HEK293 (cell line): ENCODE measurements around the gene PM20D1.
"Not testable (repeated sequence)": the region's sequence is repeated elsewhere in the genome, so short reads cannot be mapped to it uniquely, and the experiment has no call there.

Source experiments
- CTCF ChIA-PET: fragments of 350-600 bp; formaldehyde crosslinking; extraction: SDS; loops from one replicate; lab custom pipeline; 2021; ENCODE audit warnings: antibody characterized with exemption; lab: Yijun Ruan, JAX
- POLR2A ChIA-PET: fragments of 300-600 bp; formaldehyde crosslinking; extraction: SDS; loops from one replicate; lab custom pipeline; 2020; ENCODE audit warnings: antibody characterized with exemption, inconsistent platforms; lab: Yijun Ruan, JAX
- H3K27ac ChIP-seq: fragments of 200-500 bp; sonication (Bioruptor generic); 2 replicates; pipeline ENCODE4 v1.5.1; 2014; ENCODE audit warnings: low read depth, low read length, control low read depth, inconsistent platforms; ENCODE audit errors: extremely low read depth
- H3K36me3 ChIP-seq, 2 experiments: fragments of 200-500 bp in 1 of 2; sonication (Bioruptor generic) in 1 of 2; 1 replicate in 1 of 2; 2 replicates in 1 of 2; pipeline ENCODE4 v1.5.1; 2014 to 2017; ENCODE audit warnings: inconsistent platforms in 2 of 2, low read length in 2 of 2; ENCODE audit not compliant: control insufficient read depth in 2 of 2, insufficient read depth in 1 of 2
- H3K4me1 ChIP-seq: fragments of 200-500 bp; sonication (Bioruptor generic); 2 replicates; pipeline ENCODE4 v1.5.1; 2014; ENCODE audit warnings: mild to moderate bottlenecking, low read length, inconsistent platforms; ENCODE audit not compliant: control insufficient read depth, insufficient read depth
- H3K4me3 ChIP-seq: 2 replicates; pipeline ENCODE4 v1.5.1; 2011; ENCODE audit warnings: low read depth, mild to moderate bottlenecking, control low read depth, low read length, moderate library complexity
- H3K9me3 ChIP-seq: fragments of 200-500 bp; sonication (Bioruptor generic); 2 replicates; pipeline ENCODE4 v1.5.1; 2014; ENCODE audit warnings: low read depth, low read length, inconsistent platforms; ENCODE audit not compliant: control insufficient read depth, insufficient read depth
- GLIS1 ChIP-seq: fragments of 450-650 bp; formaldehyde crosslinking; IDR thresholded peaks from 2 replicates; pipeline ENCODE4 v1.5.1; 2016; ENCODE audit warnings: missing biosample characterization, missing genetic modification characterization
- GLIS2 ChIP-seq: fragments of 450-650 bp; formaldehyde crosslinking; IDR thresholded peaks from 2 replicates; pipeline ENCODE4 v1.5.1; 2016; ENCODE audit warnings: missing biosample characterization, missing genetic modification characterization
- HOXC10 ChIP-seq: sonication (generic); formaldehyde crosslinking; IDR thresholded peaks from 2 replicates; pipeline ENCODE4 v1.8.1; 2023; ENCODE audit warnings: mild to moderate bottlenecking, missing genetic modification reagents
- HOXD13 ChIP-seq: sonication (generic); formaldehyde crosslinking; IDR thresholded peaks from 2 replicates; pipeline ENCODE4 v1.8.0; 2022; ENCODE audit warnings: missing genetic modification reagents, borderline replicate concordance
- RBAK ChIP-seq: fragments of 450-650 bp; formaldehyde crosslinking; IDR thresholded peaks from 2 replicates; pipeline ENCODE4 v1.5.1; 2016; ENCODE audit warnings: missing biosample characterization, missing genetic modification characterization
- YY2 ChIP-seq: fragments of 450-650 bp; formaldehyde crosslinking; IDR thresholded peaks from 2 replicates; pipeline ENCODE4 v1.5.1; 2016; ENCODE audit warnings: missing biosample characterization, missing genetic modification characterization
- ZBTB17 ChIP-seq: fragments of 450-650 bp; formaldehyde crosslinking; IDR thresholded peaks from 2 replicates; pipeline ENCODE4 v1.5.1; 2016; ENCODE audit warnings: missing biosample characterization, missing genetic modification characterization
- ZBTB8A ChIP-seq: fragments of 450-650 bp; formaldehyde crosslinking; IDR thresholded peaks from 2 replicates; pipeline ENCODE4 v1.5.1; 2016; ENCODE audit warnings: missing biosample characterization, missing genetic modification characterization
- ZFP69B ChIP-seq: fragments of 450-650 bp; formaldehyde crosslinking; IDR thresholded peaks from 2 replicates; pipeline ENCODE4 v1.5.1; 2016; ENCODE audit warnings: missing biosample characterization, missing genetic modification characterization
- ZNF18 ChIP-seq: fragments of 450-650 bp; formaldehyde crosslinking; IDR thresholded peaks from 2 replicates; pipeline ENCODE4 v1.5.1; 2016; ENCODE audit warnings: missing biosample characterization, missing genetic modification characterization
- ZNF19 ChIP-seq: fragments of 450-650 bp; formaldehyde crosslinking; IDR thresholded peaks from 2 replicates; pipeline ENCODE4; 2016; ENCODE audit warnings: missing biosample characterization, missing genetic modification characterization, low read depth
- ZNF280C ChIP-seq: fragments of 450-650 bp; formaldehyde crosslinking; IDR thresholded peaks from 2 replicates; pipeline ENCODE4 v1.5.1; 2016; ENCODE audit warnings: missing biosample characterization, missing genetic modification characterization
- ZNF48 ChIP-seq: fragments of 450-650 bp; formaldehyde crosslinking; IDR thresholded peaks from 2 replicates; pipeline ENCODE4 v1.5.1; 2016; ENCODE audit warnings: missing biosample characterization, missing genetic modification characterization
- ZNF488 ChIP-seq: fragments of 450-650 bp; formaldehyde crosslinking; IDR thresholded peaks from 2 replicates; pipeline ENCODE4 v1.5.1; 2016; ENCODE audit warnings: missing biosample characterization, missing genetic modification characterization
- ZNF514 ChIP-seq: fragments of 450-650 bp; formaldehyde crosslinking; IDR thresholded peaks from 2 replicates; pipeline ENCODE4 v1.5.1; 2016; ENCODE audit warnings: missing biosample characterization, missing genetic modification characterization
- ZNF521 ChIP-seq: fragments of 450-650 bp; formaldehyde crosslinking; IDR thresholded peaks from 2 replicates; pipeline ENCODE4 v1.5.1; 2017; ENCODE audit warnings: missing biosample characterization, mild to moderate bottlenecking, missing genetic modification characterization
- ZNF530 ChIP-seq: fragments of 450-650 bp; formaldehyde crosslinking; IDR thresholded peaks from 2 replicates; pipeline ENCODE4 v1.5.1; 2016; ENCODE audit warnings: low read depth, missing biosample characterization, missing genetic modification characterization
- ZNF624 ChIP-seq: fragments of 450-650 bp; formaldehyde crosslinking; IDR thresholded peaks from 2 replicates; pipeline ENCODE4 v1.5.1; 2017; ENCODE audit warnings: missing biosample characterization, missing genetic modification characterization
- ZNF660 ChIP-seq: fragments of 450-650 bp; IDR thresholded peaks from 2 replicates; pipeline ENCODE4 v1.5.1; 2018; ENCODE audit warnings: missing biosample characterization, mild to moderate bottlenecking, missing genetic modification characterization
- ZNF707 ChIP-seq: fragments of 450-650 bp; formaldehyde crosslinking; IDR thresholded peaks from 2 replicates; pipeline ENCODE4 v1.5.1; 2016; ENCODE audit warnings: missing biosample characterization, missing genetic modification characterization
- ZNF768 ChIP-seq: fragments of 450-650 bp; formaldehyde crosslinking; IDR thresholded peaks from 2 replicates; pipeline ENCODE4 v1.5.1; 2018; ENCODE audit warnings: missing biosample characterization, mild to moderate bottlenecking, missing genetic modification characterization
- ZNF791 ChIP-seq: fragments of 450-650 bp; formaldehyde crosslinking; IDR thresholded peaks from 2 replicates; pipeline ENCODE4 v1.5.1; 2016; ENCODE audit warnings: missing biosample characterization, missing genetic modification characterization

The PM20D1 gene

GRCh38 chr1:205826995-205827394, 22.9 kb downstream of the PM20D1 start:
- Histone ChIP-seq H3K4me1 (no peaks in the 10 kb centered on the region), H3K27ac (no peak overlapping the region), H3K4me3 (no peak overlapping the region), H3K9me3 (no peaks in the 10 kb centered on the region), H3K36me3 (no peaks in the 10 kb centered on the region)
- POLR2A ChIA-PET, result no interaction called here
- CTCF ChIA-PET, result interaction anchor here (0.6 to 2.4 kb wide), 6 partner anchors 9 to 87 kb away, joined by 3 to 6 read pairs (median 4); no protein-coding TSS in a partner anchor
- TF ChIP-seq ZNF18 (tag by site-specific recombination) (no peak), ZNF488 (tag by site-specific recombination) (no peak), HOXC10 (CRISPR knock-in tag) (no peak), ZNF624 (tag by site-specific recombination) (no peak), ZNF514 (tag by site-specific recombination) (no peak), GLIS2 (no peak), ZNF707 (tag by site-specific recombination) (no peak), RBAK (tag by site-specific recombination) (no peak), ZNF521 (no peak), ZBTB17 (tag by site-specific recombination) (no peak)

GRCh38 chr1:205826016-205826806, 23.7 kb downstream of the PM20D1 start:
- Histone ChIP-seq H3K4me3 (no peak overlapping the region), H3K36me3 (no peaks in the 10 kb centered on the region), H3K9me3 (no peaks in the 10 kb centered on the region), H3K4me1 (no peaks in the 10 kb centered on the region), H3K27ac (no peak overlapping the region)
- POLR2A ChIA-PET, result interaction anchor here (0.8 kb wide), 1 partner anchor 15 kb away, joined by 3 read pairs; no protein-coding TSS in a partner anchor
- TF ChIP-seq ZNF19 (tag by site-specific recombination) (no peak), ZBTB17 (tag by site-specific recombination) (peak; percentile 71), ZNF18 (tag by site-specific recombination) (peak; percentile 92), ZNF280C (tag by site-specific recombination) (no peak)
- CTCF ChIA-PET, result interaction anchor here (0.5 to 2.4 kb wide), 8 partner anchors 10 to 259 kb away, joined by 3 to 6 read pairs (median 4); no protein-coding TSS in a partner anchor

- no peak overlapping the region for H3K27ac ChIP-seq
- no peaks in the 10 kb centered on the region for H3K9me3 ChIP-seq
- ChIA-PET POLR2A (interaction anchor here (0.6 kb wide), 1 partner anchor 67 kb away, joined by 5 read pairs; no protein-coding TSS in a partner anchor), CTCF (interaction anchor here (0.6 to 1.5 kb wide), 2 partner anchors 153 to 900 kb away, joined by 3 to 5 read pairs; no protein-coding TSS in a partner anchor)
- no peak overlapping the region for H3K4me3 ChIP-seq
- TF ChIP-seq ZBTB8A (tag by site-specific recombination), result no peak
- no peak for TF ChIP-seq ZFP69B
- no peak for TF ChIP-seq ZNF768 (tag by site-specific recombination)
- TF ChIP-seq ZNF660 (tag by site-specific recombination), result no peak
- TF ChIP-seq ZNF530 (tag by site-specific recombination), result no peak
- TF ChIP-seq HOXD13 (CRISPR knock-in tag), result no peak
- TF ChIP-seq GLIS1 (tag by site-specific recombination), result no peak
- no peak for TF ChIP-seq ZNF791 (tag by site-specific recombination)
- no peak for TF ChIP-seq ZNF48 (tag by site-specific recombination)
- TF ChIP-seq YY2 (tag by site-specific recombination), result no peak
- no peaks in the 10 kb centered on the region for H3K36me3 ChIP-seq
- no peaks in the 10 kb centered on the region for H3K4me1 ChIP-seq
Measured at GRCh38 chr1:205824180-205824579, 25.8 kb downstream of the PM20D1 start.

GRCh38 chr1:205823260-205823659, 26.7 kb downstream of the PM20D1 start:
- CTCF ChIA-PET, result interaction anchor here (0.6 kb wide), 1 partner anchor 901 kb away, joined by 5 read pairs; no protein-coding TSS in a partner anchor
- POLR2A ChIA-PET, H3K27ac ChIP-seq, H3K4me1 ChIP-seq, H3K4me3 ChIP-seq, H3K36me3 ChIP-seq, H3K9me3 ChIP-seq: not testable (repeated sequence)
